Measurements from ENCODE around the gene OR2V1.
A peak's percentile ranks its signal among the peaks of the same experiment; 100 is the strongest.
"Not testable (repeated sequence)": the region's sequence is repeated elsewhere in the genome, so short reads cannot be mapped to it uniquely, and the experiment has no call there.

The OR2V1 gene, protein sequence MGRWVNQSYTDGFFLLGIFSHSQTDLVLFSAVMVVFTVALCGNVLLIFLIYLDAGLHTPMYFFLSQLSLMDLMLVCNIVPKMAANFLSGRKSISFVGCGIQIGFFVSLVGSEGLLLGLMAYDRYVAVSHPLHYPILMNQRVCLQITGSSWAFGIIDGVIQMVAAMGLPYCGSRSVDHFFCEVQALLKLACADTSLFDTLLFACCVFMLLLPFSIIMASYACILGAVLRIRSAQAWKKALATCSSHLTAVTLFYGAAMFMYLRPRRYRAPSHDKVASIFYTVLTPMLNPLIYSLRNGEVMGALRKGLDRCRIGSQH

DNA sequence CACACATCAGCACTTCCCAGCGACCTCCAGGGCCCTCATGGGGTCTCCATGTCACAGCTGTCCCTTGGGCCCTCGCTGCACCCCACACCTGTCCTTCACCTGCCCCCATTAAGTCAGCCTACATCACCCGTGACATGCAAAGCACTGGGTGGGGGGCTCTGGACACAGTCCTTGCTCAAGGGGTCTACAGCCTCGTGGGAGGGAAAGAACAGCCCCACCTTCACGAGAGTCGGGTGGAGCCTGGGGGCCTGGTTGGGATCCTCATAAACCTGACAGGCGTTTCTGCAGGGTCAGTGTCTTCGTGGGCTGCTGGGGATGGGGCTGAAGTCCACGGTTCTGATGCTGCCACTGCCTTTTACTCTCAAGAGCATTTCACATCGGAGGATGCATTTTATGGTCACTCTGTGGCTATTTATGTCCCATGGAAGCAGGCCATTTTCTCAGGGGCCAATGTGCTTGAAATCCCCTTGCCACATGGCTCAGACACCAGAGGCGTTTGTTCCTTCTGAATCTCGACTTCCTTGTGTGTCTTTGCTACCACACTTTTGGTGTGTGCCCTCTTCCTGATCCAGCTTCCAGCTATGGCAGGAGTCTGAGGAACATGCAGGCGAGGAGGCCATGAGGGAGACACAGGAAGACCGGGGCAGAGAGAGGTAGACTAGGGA is at the start of gene OR2V1:
Gene OR2V1, minus strand, starts transcription at position 338 of the 665 bp plus-strand sequence. CDS start 5,865 bp downstream, outside the sequence.
- DNase-seq (ENCODE audit: low spot score), result no peak

DNA sequence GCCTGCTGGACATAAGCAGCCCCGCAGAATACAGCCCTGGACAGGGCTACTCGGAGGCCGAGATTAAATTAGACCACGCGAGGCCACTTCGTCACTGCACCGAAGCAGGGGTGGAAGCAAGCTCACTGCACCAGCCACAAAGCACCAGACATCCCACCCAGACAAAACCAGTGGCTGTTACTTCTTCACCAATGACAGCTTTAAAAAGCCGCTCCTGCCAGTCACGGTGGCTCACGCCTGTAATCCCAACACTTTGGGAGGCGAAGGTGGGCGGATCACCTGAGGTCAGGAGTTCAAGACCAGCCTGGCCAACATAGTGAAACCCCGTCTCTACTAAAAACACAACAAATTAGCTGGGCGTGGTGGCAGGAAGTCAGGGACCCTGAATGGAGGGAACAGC is 46.6 kb upstream of the OR2V1 start:
- DNase-seq (ENCODE audit: low spot score), result not testable (repeated sequence)

DNA sequence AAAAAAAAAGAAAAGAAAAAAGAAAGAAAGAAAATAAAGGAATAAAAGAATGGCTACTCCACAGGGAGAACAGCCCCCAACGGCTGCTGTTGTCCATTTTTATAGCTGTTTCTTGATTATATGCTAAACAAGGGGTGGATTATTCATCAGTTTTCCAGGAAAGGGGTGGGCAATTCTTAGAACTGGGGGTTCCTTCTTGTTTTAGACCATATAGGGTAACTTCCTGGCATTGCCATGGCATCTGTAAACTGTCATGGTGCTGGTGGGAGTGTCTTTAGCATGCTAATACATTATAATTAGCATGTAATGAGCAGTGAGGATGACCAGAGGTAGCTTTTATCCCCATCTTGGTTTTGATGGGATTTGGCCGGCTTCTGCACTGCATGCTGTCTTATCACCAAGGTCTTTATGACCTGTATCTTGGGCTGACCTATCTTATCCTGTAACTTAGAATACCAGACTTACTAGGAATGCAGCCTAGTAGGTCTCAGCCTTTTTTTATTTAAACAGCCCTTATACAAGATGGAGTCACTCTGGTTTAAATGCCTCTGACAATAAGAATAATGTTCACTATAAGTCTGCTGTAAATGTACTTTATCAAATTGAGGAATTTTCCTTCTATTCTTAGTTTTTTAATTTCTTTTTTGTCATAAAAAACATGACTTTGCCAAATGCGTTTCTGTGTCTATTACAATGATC is 45.4 kb upstream of the OR2V1 start:
- DNase-seq (ENCODE audit: low spot score), result no peak

DNA sequence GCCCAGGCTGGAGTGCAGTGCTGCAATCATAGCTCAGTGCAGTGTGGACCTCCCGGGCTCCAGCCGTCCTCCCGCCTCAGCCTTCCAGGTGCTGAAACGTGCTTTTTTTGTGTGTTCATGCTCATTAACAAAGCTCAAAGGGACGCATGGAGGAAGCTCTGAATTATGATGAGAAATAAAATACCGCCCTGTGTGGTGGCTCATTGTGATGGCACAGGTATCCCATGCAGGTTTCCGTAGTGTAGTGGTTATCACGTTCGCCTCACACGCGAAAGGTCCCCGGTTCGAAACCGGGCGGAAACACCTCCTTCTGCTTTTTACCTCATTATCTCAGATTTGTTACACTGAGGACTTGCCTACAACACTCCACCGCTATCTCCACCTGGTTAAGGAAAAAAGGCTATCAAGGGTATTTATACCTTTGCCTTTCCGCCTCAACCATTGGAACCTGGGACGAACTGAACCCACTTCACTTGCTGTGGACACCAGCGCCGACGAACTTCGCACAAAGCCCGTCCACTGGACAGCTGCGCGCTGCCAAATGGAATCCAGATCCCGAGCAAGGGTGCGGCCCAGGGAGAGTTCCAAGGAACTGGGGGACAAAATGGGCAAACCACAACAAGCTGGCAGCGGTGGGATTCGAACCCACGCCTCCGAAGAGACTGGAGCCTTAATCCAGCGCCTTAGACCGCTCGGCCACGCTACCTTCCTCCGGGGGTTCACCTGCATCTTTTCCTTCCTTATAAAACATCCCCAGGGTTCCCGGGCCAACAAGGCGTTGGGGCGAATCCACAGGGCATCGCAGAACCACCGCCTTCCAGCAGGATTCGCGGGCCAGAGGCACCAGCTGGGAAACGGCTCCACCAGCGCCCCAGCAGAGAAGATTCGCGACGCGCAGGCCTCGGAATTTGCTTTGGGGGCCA is 42.7 kb upstream of the OR2V1 start:
- DNase-seq (ENCODE audit: low spot score), result no peak

DNA sequence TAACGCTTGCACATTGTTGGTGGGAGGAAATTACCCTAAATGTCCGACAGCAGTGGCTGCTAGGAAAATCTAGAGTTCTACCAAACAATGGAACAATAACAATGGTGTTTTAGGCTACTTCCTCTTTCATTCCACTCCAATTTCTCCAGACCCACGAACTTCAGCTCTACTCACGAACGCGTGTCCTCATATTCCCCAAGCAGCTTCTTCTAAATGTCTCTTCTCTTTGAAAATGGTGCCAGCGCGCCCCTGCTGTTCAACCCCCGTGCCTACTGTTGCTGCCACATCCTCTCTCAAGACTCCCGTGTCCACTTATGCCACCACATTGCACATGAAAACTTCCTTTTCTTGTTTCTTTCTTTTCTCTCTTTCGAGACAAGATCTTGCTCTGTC is 42.1 kb upstream of the OR2V1 start:
- DNase-seq (ENCODE audit: low spot score), result no peak

DNA sequence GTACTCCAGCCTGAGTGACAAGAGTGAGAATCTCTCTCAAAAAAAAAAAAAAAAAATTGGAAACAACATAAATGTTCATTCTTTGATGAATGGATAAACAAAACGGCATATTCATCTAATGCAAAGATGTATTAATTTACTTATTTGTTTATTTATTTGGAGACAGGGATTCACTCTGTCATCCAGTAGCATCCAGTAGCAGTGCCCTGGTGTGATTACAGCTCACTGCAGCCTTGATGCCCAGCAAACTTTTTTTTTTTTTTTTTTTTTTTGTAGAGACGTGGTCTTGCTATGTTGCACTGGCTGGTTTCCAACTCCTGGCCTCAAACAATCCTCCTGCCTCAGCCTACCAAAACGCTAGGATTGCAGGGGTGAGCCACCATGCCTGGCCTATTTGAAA is 40.8 kb upstream of the OR2V1 start:
- DNase-seq (ENCODE audit: low spot score), result no peak

DNA sequence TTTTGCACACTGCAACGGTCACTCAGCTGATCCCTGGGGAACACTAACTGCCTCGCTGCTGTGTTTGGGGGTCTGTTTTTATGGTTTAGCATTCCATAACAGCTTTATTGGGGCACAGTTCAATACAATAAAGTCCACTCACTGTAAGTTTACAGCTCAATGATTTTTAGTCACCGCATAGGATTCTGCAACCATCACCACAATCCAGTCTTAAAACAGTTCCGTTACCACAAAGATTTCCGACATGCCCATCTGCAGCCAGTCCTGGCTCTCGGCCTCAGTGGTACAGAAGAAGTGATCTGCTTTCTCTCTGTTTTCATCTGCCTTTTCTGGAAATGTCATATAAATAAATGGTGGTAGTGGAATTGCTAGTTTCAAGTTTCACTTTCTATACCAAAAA is 40.0 kb upstream of the OR2V1 start:
- no peak for DNase-seq (ENCODE audit: low spot score)

DNA sequence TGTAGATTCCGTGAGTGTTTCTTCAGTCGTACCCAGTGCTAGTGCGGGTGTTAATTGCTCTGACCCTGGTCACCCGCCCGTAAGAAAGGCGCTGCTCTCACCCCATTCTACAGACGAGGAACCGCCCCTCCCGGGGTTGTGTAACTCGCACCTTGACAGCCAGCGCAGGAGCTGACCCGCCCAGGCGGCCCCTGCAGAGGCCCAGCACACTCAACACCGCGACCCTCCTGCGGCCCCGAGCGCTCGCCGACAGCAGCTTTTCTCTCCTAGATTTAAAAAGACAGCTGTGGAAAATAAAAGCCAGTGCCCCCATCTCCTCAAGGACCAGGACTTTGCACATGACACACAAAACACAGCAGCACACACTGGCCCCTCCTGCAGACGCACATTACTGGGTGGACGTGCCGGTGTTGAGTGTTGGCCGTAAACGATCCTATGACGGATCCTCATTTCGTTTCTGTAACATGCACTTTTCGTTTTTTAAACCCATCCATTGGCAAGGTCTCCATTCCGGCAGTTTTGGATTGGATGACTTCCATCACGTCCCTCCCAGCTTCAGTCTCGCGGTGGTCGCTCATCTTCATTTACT is 39.4 kb upstream of the OR2V1 start:
- no peak for DNase-seq (ENCODE audit: low spot score)

DNA sequence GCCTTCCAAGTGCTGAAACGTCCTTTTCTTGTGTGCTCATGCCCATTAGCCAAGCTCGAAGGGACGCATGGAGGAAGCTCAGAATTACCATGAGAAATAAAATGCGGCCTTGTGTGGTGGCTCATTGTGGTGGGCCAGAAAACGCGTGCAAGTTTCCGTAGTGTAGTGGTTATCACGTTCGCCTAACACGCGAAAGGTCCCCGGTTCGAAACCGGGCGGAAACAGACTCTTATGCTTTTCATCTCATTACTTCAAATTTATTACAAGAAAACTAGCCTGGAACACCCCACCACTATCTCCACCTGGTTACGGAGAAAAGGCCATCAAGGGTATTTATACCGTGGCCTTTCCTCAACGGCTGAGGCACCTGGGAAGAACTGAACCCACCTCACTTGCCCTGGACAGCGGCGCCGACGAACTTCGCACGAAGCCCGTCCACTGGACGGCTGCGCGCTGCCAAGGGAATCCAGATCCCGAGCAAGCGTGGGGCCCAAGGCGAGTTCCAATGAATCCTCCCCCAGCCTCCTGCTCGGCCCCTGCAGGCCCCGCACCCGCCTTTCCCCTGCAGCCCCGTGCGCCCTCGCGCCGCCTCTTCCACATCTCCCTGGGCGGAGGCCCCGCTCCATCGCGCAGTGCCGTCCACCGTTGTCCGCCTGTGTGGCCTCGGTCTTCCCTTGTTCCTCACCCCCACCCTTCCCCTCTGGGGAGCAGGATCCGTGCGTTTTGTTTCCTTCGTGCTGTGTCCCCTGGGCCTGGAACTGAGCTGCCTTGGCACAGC is 38.7 kb upstream of the OR2V1 start:
- not testable (repeated sequence) for DNase-seq (ENCODE audit: low spot score)

DNA sequence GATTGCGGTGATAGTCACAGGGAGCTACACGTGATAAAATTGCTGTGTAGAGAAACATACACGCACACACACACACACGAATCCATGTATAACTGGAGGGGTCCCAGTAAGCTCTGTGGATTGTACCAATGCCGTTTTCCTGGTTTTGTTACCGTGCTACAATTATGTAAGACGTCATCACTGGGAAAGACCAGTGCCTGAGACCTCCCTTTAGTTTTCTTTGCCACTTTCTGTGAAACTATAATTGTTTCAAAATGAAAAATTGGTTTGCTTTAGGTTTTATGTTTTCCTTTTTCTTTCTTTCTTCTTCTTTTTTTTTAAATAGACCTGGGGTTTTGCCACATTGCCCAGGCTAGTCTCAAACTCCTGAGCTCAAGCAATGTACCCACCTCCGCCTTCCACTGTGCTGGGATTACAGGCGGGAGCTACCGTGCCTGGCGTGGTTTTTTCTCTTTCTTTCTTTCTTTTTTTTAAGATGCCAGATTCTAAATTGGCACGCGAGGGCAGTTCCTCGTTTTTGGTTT is 37.7 kb upstream of the OR2V1 start:
- no peak for DNase-seq (ENCODE audit: low spot score)

DNA sequence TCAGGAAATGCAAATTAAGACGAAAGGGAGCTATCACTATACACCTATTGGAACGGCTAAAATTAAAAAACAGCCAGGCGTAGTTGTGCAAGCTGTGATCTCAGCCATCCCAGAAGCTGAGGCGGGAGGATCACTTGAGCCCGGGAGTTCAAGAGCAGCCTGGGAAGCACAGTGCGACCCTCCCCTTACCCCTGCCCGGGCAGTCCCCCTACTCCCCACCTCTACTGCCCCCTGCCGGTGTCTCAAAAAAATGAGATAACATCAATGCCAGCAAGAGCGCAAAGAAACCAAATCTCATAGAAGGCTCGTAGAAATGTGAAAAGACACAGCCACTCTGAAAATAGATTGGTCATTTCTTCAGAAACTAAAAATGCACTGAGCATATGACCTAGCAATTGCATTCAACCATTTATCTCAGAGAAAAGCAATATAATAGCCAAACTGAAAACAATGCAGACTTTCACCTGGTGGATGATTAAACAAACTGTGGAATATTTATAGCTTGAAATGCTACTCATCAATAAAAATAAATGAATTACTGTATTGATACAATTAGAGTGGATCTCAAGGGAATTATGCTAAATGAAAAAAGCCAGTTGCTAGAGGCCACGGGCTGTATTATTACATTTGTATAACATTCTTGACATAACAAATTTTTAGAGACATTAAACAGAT is 37.0 kb upstream of the OR2V1 start:
- DNase-seq (ENCODE audit: low spot score), result no peak

DNA sequence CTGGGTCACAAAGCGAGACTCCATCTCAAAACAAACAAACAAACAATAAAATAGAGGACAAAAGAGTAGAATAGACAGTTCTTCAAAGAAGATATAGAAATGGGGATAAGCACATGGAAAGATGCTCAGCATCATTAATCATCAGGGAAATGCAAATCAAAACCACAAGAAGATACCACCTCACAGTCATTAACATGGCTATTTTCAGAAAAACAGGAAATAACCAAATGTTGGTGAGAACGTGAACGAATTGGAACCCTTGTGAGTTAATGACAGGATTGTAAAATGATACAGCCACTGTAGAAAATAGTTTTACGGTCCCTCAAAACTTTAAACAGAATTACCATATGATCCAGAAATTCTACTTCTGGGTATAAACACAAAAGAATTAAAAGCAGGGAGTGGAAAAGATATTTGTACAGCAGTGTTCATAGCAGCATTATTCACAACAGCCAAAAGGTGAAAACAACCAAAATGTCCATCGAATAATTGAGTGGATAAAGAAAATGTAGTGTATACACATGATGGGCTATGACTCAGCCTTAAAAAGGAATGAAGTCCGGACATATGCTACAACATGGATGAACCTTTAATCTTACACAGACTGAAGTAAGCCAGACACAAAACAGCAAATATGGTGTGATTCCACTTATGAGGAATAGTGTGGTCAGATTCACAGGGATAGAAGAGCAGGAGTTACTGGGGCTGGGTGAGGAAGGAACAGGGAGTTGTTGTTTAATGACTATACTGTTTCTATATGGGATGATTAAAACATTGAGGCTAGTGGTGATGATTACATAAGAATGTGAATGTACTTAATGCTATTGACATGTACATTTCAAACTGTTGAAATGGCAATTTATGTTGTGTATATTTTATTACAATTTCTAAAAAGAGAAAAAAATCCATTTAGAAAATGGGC is 36.1 kb upstream of the OR2V1 start:
- DNase-seq (ENCODE audit: low spot score), result no peak

DNA sequence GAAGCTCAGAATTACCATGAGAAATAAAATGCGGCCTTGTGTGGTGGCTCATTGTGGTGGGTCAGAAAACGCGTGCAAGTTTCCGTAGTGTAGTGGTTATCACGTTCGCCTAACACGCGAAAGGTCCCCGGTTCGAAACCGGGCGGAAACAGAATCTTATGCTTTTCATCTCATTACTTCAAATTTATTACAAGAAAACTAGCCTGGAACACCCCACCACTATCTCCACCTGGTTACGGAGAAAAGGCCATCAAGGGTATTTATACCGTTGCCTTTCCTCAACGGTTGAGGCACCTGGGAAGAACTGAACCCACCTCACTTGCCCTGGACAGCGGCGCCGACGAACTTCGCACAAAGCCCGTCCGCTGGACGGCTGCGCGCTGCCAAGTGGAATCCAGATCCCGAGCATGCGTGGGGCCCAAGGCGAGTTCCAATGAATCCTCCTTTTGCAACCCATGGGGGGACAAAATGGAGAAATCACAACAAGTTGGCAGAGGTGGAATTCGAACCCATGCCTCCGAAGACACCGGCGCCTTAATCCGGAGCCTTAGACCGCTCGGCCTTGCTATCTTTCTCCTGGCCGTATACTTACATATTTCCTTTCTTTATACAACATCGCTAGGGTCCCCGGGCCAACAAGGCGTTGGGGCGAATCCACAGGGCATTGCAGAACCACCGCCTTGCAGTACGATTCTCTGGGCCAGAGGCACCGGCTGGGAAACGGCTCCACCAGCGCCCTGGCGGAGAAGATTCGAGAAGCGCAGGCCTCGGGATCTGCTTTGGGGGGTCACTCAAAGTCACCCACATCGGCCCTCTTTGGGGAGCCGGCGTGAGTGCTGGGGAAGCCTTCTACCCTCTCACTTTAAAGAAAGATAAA is 33.3 kb upstream of the OR2V1 start:
- DNase-seq (ENCODE audit: low spot score), result no peak

DNA sequence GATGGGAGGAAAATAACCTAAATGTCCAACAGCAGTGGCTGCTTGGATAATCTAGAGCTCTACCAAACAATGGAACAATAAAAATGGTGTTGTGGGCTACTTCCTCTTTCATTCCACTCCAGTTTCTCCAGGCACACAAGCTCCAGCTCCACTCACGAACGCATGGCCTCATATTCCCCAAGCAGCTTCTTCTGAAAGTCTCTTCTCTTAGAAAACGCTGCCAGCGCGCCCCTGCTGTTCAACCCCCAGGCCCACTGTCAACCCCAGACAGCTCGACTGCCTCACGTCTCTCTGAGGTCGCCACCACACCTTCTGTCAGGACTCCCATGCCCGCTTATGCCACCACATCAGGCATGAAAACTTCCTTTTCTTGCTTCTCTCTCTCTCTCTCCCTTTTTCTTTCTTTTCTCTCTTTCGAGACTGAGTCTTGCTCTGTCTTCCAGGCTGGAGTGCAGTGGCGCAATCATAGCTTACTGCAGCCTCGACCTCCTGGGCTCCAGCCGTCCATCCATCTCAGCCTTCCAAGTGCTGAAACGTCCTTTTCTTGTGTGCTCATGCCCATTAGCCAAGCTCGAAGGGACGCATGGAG is 32.6 kb upstream of the OR2V1 start:
- no peak for DNase-seq (ENCODE audit: low spot score)

DNA sequence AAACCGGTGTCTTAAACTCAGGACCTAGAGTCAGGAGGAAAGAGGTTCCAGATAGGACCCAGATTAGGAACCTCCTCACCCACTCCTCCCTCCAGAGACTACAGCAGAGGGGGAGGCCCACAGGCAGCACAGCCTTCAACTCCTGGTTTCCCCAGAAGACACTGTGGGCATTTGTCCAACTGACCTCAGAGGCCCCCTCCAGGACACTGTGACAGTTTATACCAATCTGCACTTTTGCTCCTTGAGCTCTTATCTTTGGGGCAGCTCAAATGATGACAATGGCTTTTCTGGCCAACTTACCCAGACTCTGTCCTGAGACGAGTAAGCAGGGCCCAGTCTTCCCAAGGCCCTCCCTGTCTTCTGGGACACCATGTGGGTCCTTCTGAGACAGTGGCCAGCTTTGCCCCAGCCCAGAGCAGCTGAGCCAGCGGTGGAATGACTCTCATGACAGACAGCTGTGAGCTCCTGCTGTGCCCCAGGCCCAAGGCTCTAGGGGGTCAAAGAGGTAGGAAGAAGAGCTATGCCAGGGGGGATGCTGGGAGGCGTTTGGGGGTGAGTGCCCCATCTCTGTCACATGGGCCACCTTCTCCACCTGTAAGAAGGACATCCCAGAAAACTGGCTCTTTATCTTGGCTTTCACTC is 30.7 kb upstream of the OR2V1 start:
- no peak for DNase-seq (ENCODE audit: low spot score)

DNA sequence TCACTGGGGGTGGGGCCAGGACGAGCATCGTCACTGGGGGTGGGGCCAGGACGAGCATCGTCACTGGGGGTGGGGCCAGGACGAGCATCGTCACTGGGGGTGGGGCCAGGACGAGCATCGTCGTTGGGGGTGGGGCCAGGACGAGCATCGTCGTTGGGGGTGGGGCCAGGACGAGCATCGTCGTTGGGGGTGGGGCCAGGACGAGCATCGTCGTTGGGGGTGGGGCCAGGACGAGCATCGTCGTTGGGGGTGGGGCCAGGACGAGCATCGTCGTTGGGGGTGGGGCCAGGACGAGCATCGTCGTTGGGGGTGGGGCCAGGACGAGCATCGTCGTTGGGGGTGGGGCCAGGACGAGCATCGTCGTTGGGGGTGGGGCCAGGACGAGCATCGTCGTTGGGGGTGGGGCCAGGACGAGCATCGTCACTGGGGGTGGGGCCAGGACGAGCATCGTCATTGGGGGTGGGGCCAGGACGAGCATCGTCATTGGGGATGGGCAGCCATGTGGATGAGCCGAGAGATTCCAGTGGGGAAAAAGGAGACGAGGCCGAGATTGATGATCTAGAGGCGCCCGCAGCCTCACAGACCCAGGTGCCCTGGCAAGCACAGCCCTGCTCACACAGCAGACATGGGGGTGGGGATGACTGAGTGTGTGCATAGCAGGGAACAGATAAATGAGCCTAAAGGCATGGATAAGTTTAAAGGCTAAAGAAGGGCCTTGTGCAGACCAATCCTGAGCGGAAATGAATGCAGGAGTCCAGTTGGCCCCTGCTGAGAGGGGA is 30.0 kb upstream of the OR2V1 start:
- DNase-seq (ENCODE audit: low spot score), result peak; percentile 78
